ENCODE results near the gene SUN2. TPM values are rescaled to one million over a fixed set of nuclear protein-coding genes. Genes with fewer than 3 reads are reported as not detected.

Gene SUN2
- total and polyA plus RNA-seq, 2 of the 4 experiments (the other 2 are of a cell fraction): 27.8 to 50.0 TPM

- no peak for DNase-seq
- no peak overlapping the region for H4K91ac ChIP-seq (ENCODE audit: insufficient read depth, low read depth, low read length)
- no peak overlapping the region for H3K18ac ChIP-seq (ENCODE audit: low read depth, low read length)
- no peak overlapping the region for H2BK20ac ChIP-seq (ENCODE audit: low read depth, low read length)
- H2AFZ ChIP-seq (replicated peaks; ENCODE audit: low read length, poor library complexity): no peak overlapping the region
- H4K5ac ChIP-seq (ENCODE audit: low read depth, low read length): no peak overlapping the region
- H3K4ac ChIP-seq (ENCODE audit: low read depth, low read length): no peak overlapping the region
- no peak overlapping the region for H3K27ac ChIP-seq (ENCODE audit: insufficient read depth, low read length)
- H2BK5ac ChIP-seq (ENCODE audit: low read depth, low read length, poor library complexity, severe bottlenecking): no peak overlapping the region
- no peak overlapping the region for H2AK5ac ChIP-seq (ENCODE audit: low read depth, low read length)
- no peak overlapping the region for H4K8ac ChIP-seq (ENCODE audit: low read depth in 2 of 2, low read length in 2 of 2)
- intact Hi-C loops (cut with micrococcal nuclease): no loop called here
- H3K9me1 ChIP-seq (ENCODE audit: insufficient read depth, low read length): no peaks in the 10 kb centered on the region
- ATAC-seq (ENCODE audit: low read depth): no peak
- CTCF ChIA-PET: no interaction called here
- peaks cover 0 to 10% of the 10 kb centered on the region in 2 experiments; a peak in 2 of 4 replicates for H3K79me1 ChIP-seq (ENCODE audit: low read depth in 1 of 2, low read length in 2 of 2)
- H3K56ac ChIP-seq (ENCODE audit: extremely low read depth, insufficient read depth, low read length): no peak overlapping the region
- H2BK120ac ChIP-seq (ENCODE audit: low read depth, low read length): no peak overlapping the region
- no peak overlapping the region for H3K4me2 ChIP-seq (ENCODE audit: low read depth, low read length)
- H4K20me1 ChIP-seq (ENCODE audit: insufficient read depth, low read length): peaks cover 14% of the 10 kb centered on the region
- WGBS, 2 experiments (ENCODE audit: extremely low coverage in 2 of 2, insufficient read length in 1 of 2): 100% methylated on average over 1 of the region's 6 CpGs; no CpG with 5 or more reads in 1 of the 2 experiments
- peaks cover 5% of the 10 kb centered on the region for H3K4me1 ChIP-seq (ENCODE audit: control insufficient read depth, insufficient read depth, low read length)
- no peak overlapping the region for H3K9ac ChIP-seq (ENCODE audit: low read depth, low read length)
- BruUV-seq (replicated peaks): no TSS peak
- POLR2A ChIA-PET (ENCODE audit: unreplicated experiment): no interaction called here
- TF ChIP-seq USF2 (IDR thresholded peaks at IDR 0.05; ENCODE audit: low read depth, low read length) (no peak), MAFK (IDR thresholded peaks at IDR 0.05; ENCODE audit: low read depth, low read length) (no peak), CTCF (conservative IDR thresholded peaks at IDR 0.05; ENCODE audit: low read depth, low read length) (no peak), SMC3 (IDR thresholded peaks at IDR 0.05; ENCODE audit: low read depth, low read length) (no peak), FOS (IDR thresholded peaks at IDR 0.05; ENCODE audit: low read depth, low read length) (no peak), RFX5 (IDR thresholded peaks at IDR 0.05; ENCODE audit: low read depth, low read length) (no peak), POLR2A (IDR thresholded peaks at IDR 0.05; ENCODE audit: low read depth, low read length) (no peak), RCOR1 (IDR thresholded peaks at IDR 0.05; ENCODE audit: insufficient replicate concordance, low read length) (no peak), MAZ (IDR thresholded peaks at IDR 0.05; ENCODE audit: borderline replicate concordance, low read depth, low read length) (no peak), BHLHE40 (IDR thresholded peaks at IDR 0.05; ENCODE audit: low read depth, low read length) (no peak), ELK1 (IDR thresholded peaks at IDR 0.05; ENCODE audit: borderline replicate concordance, low read depth, low read length) (no peak), NFE2L2 (IDR thresholded peaks at IDR 0.05; ENCODE audit: low read depth, low read length) (no peak), CHD1 (IDR thresholded peaks at IDR 0.05; ENCODE audit: low read depth, low read length) (no peak), MXI1 (IDR thresholded peaks at IDR 0.05; ENCODE audit: borderline replicate concordance, low read depth, low read length) (no peak), CEBPB (IDR thresholded peaks at IDR 0.05; ENCODE audit: low read depth, low read length) (no peak), RAD21 (IDR thresholded peaks at IDR 0.05; ENCODE audit: low read length) (no peak)
- no peak overlapping the region for H3K23ac ChIP-seq (ENCODE audit: low read depth, low read length)
- H3K27me3 ChIP-seq (ENCODE audit: control insufficient read depth, insufficient read depth, low read length): no peaks in the 10 kb centered on the region
- no peak overlapping the region for H2AK9ac ChIP-seq (replicated peaks; ENCODE audit: low read depth, low read length, poor library complexity)
- no peak overlapping the region for H3K4me3 ChIP-seq (ENCODE audit: insufficient read depth, low read depth, low read length)
- H3K36me3 ChIP-seq (ENCODE audit: control insufficient read depth, insufficient read depth, low read length): peaks cover 77% of the 10 kb centered on the region
- no peaks in the 10 kb centered on the region for H3K9me3 ChIP-seq (ENCODE audit: control insufficient read depth, insufficient read depth, low read length)
- H3K14ac ChIP-seq (replicated peaks; ENCODE audit: low read depth, low read length): no peak overlapping the region
- dilution Hi-C loops (cut with HindIII; ENCODE audit: low sequenced_read_pairs, unreplicated experiment): no loop called here
- no peak overlapping the region for H2BK15ac ChIP-seq (ENCODE audit: low read depth, low read length)
- in situ Hi-C loops (cut with MboI; ENCODE audit: low sequenced_read_pairs): no loop called here
These were observed 24.1 kb downstream of the SUN2 start for GRCh38 chr22:38731703-38732161.
